ENCODE results near the gene ATMIN. TPM values are rescaled to one million over a fixed set of nuclear protein-coding genes. Genes with fewer than 3 reads are reported as not detected.

ATMIN gene
- total RNA-seq, 1 experiment from 2014 or later, result 66.6 TPM

DNA sequence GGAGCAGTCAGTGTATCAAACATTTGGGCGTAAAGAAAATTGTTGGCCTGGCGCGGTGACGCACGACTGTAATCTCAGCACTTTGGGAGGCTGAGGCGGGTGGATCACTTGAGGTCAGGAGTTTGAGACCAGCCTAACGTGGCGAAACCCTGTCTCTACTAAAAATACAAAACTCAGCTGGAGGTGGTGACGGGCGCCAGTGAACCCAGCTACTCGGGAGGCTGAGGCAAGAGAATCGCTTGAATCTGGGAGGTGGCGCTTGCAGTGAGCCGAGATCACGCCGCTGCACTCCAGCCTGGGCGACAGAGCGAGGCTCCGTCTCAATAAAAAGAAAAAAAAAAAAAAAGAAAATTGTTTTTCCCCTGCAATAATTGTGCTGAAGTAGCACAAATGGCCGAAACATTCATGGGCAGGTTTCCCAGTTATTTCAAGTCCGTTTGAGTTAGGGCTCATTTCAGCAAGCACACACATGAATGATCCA lies 59.2 kb downstream of the ATMIN start:
- peaks cover 4 to 14% of the 10 kb centered on the region in 2 experiments for H3K4me1 Mint-ChIP-seq
- H4K91ac ChIP-seq (ENCODE audit: insufficient read length, low read depth, low read length), result no peak overlapping the region
- no peaks in the 10 kb centered on the region for H3K9me3 Mint-ChIP-seq
- no peak overlapping the region for H2AFZ ChIP-seq (ENCODE audit: low read length)
- no peak overlapping the region for H2BK20ac ChIP-seq (ENCODE audit: low read depth, low read length, poor library complexity, severe bottlenecking)
- H3K18ac ChIP-seq (ENCODE audit: insufficient read length, low read depth, low read length), result no peak overlapping the region
- no peak overlapping the region for H2BK120ac ChIP-seq (ENCODE audit: low read depth, low read length, poor library complexity, severe bottlenecking)
- no peak for DNase-seq
- no peaks in the 10 kb centered on the region for H3K4me1 ChIP-seq (ENCODE audit: insufficient read depth, low read length)
- H3K27ac Mint-ChIP-seq, result peak overlapping the region in 1 of 3 experiments; percentile 93; a peak in 2 of 7 replicates
- no peak overlapping the region for H2BK12ac ChIP-seq (ENCODE audit: insufficient read length, low read depth, low read length)
- no peak overlapping the region for H4K5ac ChIP-seq (ENCODE audit: insufficient read length, low read depth, low read length)
- no peak overlapping the region for H2AK5ac ChIP-seq (ENCODE audit: insufficient read length, low read length)
- H4K20me1 ChIP-seq (ENCODE audit: control insufficient read depth, insufficient read depth, insufficient read length), result no peaks in the 10 kb centered on the region
- no peak overlapping the region for H3K9ac ChIP-seq (ENCODE audit: extremely low read depth, insufficient read length, low read length)
- H3K9me3 ChIP-seq (ENCODE audit: control insufficient read depth, low read depth, low read length), result no peaks in the 10 kb centered on the region
- H3K14ac ChIP-seq (ENCODE audit: insufficient read depth, low read length), result no peak overlapping the region
- no CpG with 5 or more reads among the region's 21 CpGs for WGBS (ENCODE audit: extremely low coverage, insufficient read length, low lambda C conversion rate)
- no peaks in the 10 kb centered on the region for H3K23me2 ChIP-seq (ENCODE audit: insufficient read length, low read depth, low read length, poor library complexity, severe bottlenecking)
- TF ChIP-seq, protein P1, sequence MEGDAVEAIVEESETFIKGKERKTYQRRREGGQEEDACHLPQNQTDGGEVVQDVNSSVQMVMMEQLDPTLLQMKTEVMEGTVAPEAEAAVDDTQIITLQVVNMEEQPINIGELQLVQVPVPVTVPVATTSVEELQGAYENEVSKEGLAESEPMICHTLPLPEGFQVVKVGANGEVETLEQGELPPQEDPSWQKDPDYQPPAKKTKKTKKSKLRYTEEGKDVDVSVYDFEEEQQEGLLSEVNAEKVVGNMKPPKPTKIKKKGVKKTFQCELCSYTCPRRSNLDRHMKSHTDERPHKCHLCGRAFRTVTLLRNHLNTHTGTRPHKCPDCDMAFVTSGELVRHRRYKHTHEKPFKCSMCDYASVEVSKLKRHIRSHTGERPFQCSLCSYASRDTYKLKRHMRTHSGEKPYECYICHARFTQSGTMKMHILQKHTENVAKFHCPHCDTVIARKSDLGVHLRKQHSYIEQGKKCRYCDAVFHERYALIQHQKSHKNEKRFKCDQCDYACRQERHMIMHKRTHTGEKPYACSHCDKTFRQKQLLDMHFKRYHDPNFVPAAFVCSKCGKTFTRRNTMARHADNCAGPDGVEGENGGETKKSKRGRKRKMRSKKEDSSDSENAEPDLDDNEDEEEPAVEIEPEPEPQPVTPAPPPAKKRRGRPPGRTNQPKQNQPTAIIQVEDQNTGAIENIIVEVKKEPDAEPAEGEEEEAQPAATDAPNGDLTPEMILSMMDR (conservative IDR thresholded peaks at IDR 0.05), result no peak
- no peak overlapping the region for H3T11ph ChIP-seq (ENCODE audit: low read length)
- H3K79me2 ChIP-seq (ENCODE audit: insufficient read depth, low read length), result peaks cover 7% of the 10 kb centered on the region; the same call in 1 of the 2 replicates
- H3K4ac ChIP-seq (ENCODE audit: low read depth, low read length), result no peak overlapping the region
- no peak overlapping the region for H3K56ac ChIP-seq (ENCODE audit: insufficient read length, low read depth, low read length)
- H3K79me1 ChIP-seq (ENCODE audit: insufficient read depth, low read depth, low read length, poor library complexity, severe bottlenecking), result no peaks in the 10 kb centered on the region
- no peak overlapping the region for H2BK5ac ChIP-seq (ENCODE audit: insufficient read length, low read length)
- no peak overlapping the region for H3K23ac ChIP-seq (ENCODE audit: insufficient read length, low read depth, low read length)
- H2BK15ac ChIP-seq (ENCODE audit: low read depth, low read length), result no peak overlapping the region
- H3K27me3 ChIP-seq (ENCODE audit: insufficient read depth, low read length), result no peaks in the 10 kb centered on the region
- H3K4me2 ChIP-seq (ENCODE audit: insufficient read depth, insufficient read length, low read length), result peak overlapping the region; percentile 11
- H3K36me3 Mint-ChIP-seq (ENCODE audit: insufficient read depth in 1 of 3, low read depth in 3 of 3), result peaks cover 3 to 22% (median 16%) of the 10 kb centered on the region in 3 experiments; a peak in 6 of 7 replicates
- H4K8ac ChIP-seq (replicated peaks; ENCODE audit: insufficient read length, low read depth, low read length), result no peak overlapping the region
- no peaks in the 10 kb centered on the region; the same call in 1 of the 2 replicates for H3K27me3 Mint-ChIP-seq (ENCODE audit: low read depth)
- no peak overlapping the region for H3K27ac ChIP-seq (ENCODE audit: insufficient read length, low read depth, low read length)
- peak overlapping the region; percentile 79 to 89 for H3K4me3 Mint-ChIP-seq

All from H9 (cell line).